HUES6 (cell line): ENCODE results near the gene KCNMB2.
"Not testable (repeated sequence)": the region's sequence is repeated elsewhere in the genome, so short reads cannot be mapped to it uniquely, and the experiment has no call there.

Experiments
- H3K27ac ChIP-seq: 2 replicates; pipeline ENCODE4 v1.7.0; 2013; ENCODE audit warnings: low read depth, mild to moderate bottlenecking, low read length, inconsistent platforms
- H3K27me3 ChIP-seq: 2 replicates; pipeline ENCODE4 v1.6.1; 2013; ENCODE audit warnings: low read length; ENCODE audit not compliant: control insufficient read depth, insufficient read depth
- H3K36me3 ChIP-seq: 2 replicates; pipeline ENCODE4 v1.6.1; 2013; ENCODE audit warnings: low read length; ENCODE audit not compliant: control insufficient read depth, insufficient read depth
- H3K4me1 ChIP-seq: 2 replicates; pipeline ENCODE4 v1.6.1; 2013; ENCODE audit warnings: low read length; ENCODE audit not compliant: control insufficient read depth, insufficient read depth
- H3K4me3 ChIP-seq: 2 replicates; pipeline ENCODE4 v1.5.1; 2013; ENCODE audit warnings: low read depth, low read length
- H3K9ac ChIP-seq: one replicate; pipeline ENCODE4 v1.6.1; 2013; ENCODE audit warnings: mild to moderate bottlenecking, low read length
- H3K9me3 ChIP-seq: 2 replicates; pipeline ENCODE4 v1.6.1; 2013; ENCODE audit warnings: low read depth, low read length; ENCODE audit not compliant: control insufficient read depth, insufficient read depth

KCNMB2 gene

GRCh38 chr3:178546079-178546478, 9.8 kb downstream of the KCNMB2 start:
- Histone ChIP-seq H3K4me1 (0 out of 2 replicates have a peak, but pooled peaks cover 2% of the 10 kb centered on the region), H3K4me3 (no peak overlapping the region), H3K9me3 (no peaks in the 10 kb centered on the region), H3K36me3 (no peaks in the 10 kb centered on the region), H3K9ac (no peak overlapping the region), H3K27me3 (no peaks in the 10 kb centered on the region), H3K27ac (no peak overlapping the region)

GRCh38 chr3:178549426-178549825, 13.2 kb downstream of the KCNMB2 start:
- not testable (repeated sequence) for H3K9me3 ChIP-seq

GRCh38 chr3:178551916-178552321, 15.7 kb downstream of the KCNMB2 start:
- Histone ChIP-seq H3K9ac (no peak overlapping the region), H3K9me3 (no peaks in the 10 kb centered on the region), H3K27ac (no peak overlapping the region), H3K36me3 (no peaks in the 10 kb centered on the region), H3K4me1 (0 out of 2 replicates have a peak, but pooled peaks cover 2% of the 10 kb centered on the region), H3K4me3 (no peak overlapping the region), H3K27me3 (no peaks in the 10 kb centered on the region)

More at GRCh38 chr3:178549426-178549825, 13.2 kb downstream of the KCNMB2 start:
- not testable (repeated sequence) for H3K4me1 ChIP-seq, H3K36me3 ChIP-seq, H3K4me3 ChIP-seq, H3K27ac ChIP-seq, H3K27me3 ChIP-seq, H3K9ac ChIP-seq

- Histone ChIP-seq H3K4me1 (no peaks in the 10 kb centered on the region), H3K27ac (no peak overlapping the region), H3K9me3 (no peaks in the 10 kb centered on the region), H3K9ac (no peak overlapping the region), H3K36me3 (no peaks in the 10 kb centered on the region), H3K4me3 (no peak overlapping the region), H3K27me3 (no peaks in the 10 kb centered on the region)
Measured at GRCh38 chr3:178558637-178559036, 22.4 kb downstream of the KCNMB2 start.

GRCh38 chr3:178560759-178561158, 24.5 kb downstream of the KCNMB2 start:
- Histone ChIP-seq H3K27me3 (no peaks in the 10 kb centered on the region), H3K27ac (no peak overlapping the region), H3K9me3 (no peaks in the 10 kb centered on the region), H3K36me3 (no peaks in the 10 kb centered on the region), H3K4me1 (no peaks in the 10 kb centered on the region), H3K4me3 (no peak overlapping the region), H3K9ac (no peak overlapping the region)

- Histone ChIP-seq H3K4me1 (no peaks in the 10 kb centered on the region), H3K4me3 (no peak overlapping the region), H3K9me3 (no peaks in the 10 kb centered on the region), H3K27ac (no peak overlapping the region), H3K9ac (no peak overlapping the region), H3K27me3 (no peaks in the 10 kb centered on the region), H3K36me3 (no peaks in the 10 kb centered on the region)
Measured at GRCh38 chr3:178561239-178561638, 25.0 kb downstream of the KCNMB2 start.

- H3K9ac ChIP-seq: no peak overlapping the region
- no peak overlapping the region for H3K27ac ChIP-seq
- no peaks in the 10 kb centered on the region for H3K36me3 ChIP-seq
- no peaks in the 10 kb centered on the region for H3K9me3 ChIP-seq
- no peaks in the 10 kb centered on the region for H3K27me3 ChIP-seq
- no peaks in the 10 kb centered on the region for H3K4me1 ChIP-seq
- no peak overlapping the region for H3K4me3 ChIP-seq
Measured at GRCh38 chr3:178562143-178562946, 26.1 kb downstream of the KCNMB2 start.

GRCh38 chr3:178562947-178563232, 26.7 kb downstream of the KCNMB2 start:
- Histone ChIP-seq H3K27ac (no peak overlapping the region), H3K9me3 (no peaks in the 10 kb centered on the region), H3K27me3 (no peaks in the 10 kb centered on the region), H3K9ac (no peak overlapping the region), H3K4me3 (no peak overlapping the region), H3K36me3 (no peaks in the 10 kb centered on the region), H3K4me1 (no peaks in the 10 kb centered on the region)

- Histone ChIP-seq H3K9ac (no peak overlapping the region), H3K4me1 (no peaks in the 10 kb centered on the region), H3K36me3 (no peaks in the 10 kb centered on the region), H3K27ac (no peak overlapping the region), H3K27me3 (no peaks in the 10 kb centered on the region), H3K4me3 (no peak overlapping the region), H3K9me3 (no peaks in the 10 kb centered on the region)
Measured at GRCh38 chr3:178567611-178568010, 31.4 kb downstream of the KCNMB2 start.

GRCh38 chr3:178568155-178568731, 32.0 kb downstream of the KCNMB2 start:
- H3K9ac ChIP-seq: no peak overlapping the region
- H3K27me3 ChIP-seq: no peaks in the 10 kb centered on the region
- no peaks in the 10 kb centered on the region for H3K9me3 ChIP-seq
- no peak overlapping the region for H3K27ac ChIP-seq
- no peaks in the 10 kb centered on the region for H3K4me1 ChIP-seq
- H3K36me3 ChIP-seq: no peaks in the 10 kb centered on the region
- H3K4me3 ChIP-seq: no peak overlapping the region

- Histone ChIP-seq H3K27me3 (no peaks in the 10 kb centered on the region), H3K4me1 (no peaks in the 10 kb centered on the region), H3K36me3 (no peaks in the 10 kb centered on the region), H3K9ac (no peak overlapping the region), H3K9me3 (no peaks in the 10 kb centered on the region), H3K27ac (no peak overlapping the region), H3K4me3 (no peak overlapping the region)
Measured at GRCh38 chr3:178568911-178569310, 32.7 kb downstream of the KCNMB2 start.
